Fibroblast of skin of abdomen (primary cell): ENCODE results near the gene MXD3.
A peak's percentile ranks its signal among the peaks of the same experiment; 100 is the strongest.

Experiments used
- DNase-seq: peaks from one replicate; pipeline ENCODE4 v3.0.0-alpha.2; 2013

Gene MXD3

GRCh38 chr5:177303121-177303924, 8.4 kb downstream of the MXD3 start, which contains the start of the genes PRELID1 and RAB24:
Gene PRELID1, plus strand, starts transcription at chr5:177303799. Its CDS starts 187 bp downstream, at chr5:177303986.
Gene RAB24, minus strand, starts transcription at chr5:177303719. Its CDS starts 431 bp downstream, at chr5:177303288.
- DNase-seq, result peak; percentile 83

DNA sequence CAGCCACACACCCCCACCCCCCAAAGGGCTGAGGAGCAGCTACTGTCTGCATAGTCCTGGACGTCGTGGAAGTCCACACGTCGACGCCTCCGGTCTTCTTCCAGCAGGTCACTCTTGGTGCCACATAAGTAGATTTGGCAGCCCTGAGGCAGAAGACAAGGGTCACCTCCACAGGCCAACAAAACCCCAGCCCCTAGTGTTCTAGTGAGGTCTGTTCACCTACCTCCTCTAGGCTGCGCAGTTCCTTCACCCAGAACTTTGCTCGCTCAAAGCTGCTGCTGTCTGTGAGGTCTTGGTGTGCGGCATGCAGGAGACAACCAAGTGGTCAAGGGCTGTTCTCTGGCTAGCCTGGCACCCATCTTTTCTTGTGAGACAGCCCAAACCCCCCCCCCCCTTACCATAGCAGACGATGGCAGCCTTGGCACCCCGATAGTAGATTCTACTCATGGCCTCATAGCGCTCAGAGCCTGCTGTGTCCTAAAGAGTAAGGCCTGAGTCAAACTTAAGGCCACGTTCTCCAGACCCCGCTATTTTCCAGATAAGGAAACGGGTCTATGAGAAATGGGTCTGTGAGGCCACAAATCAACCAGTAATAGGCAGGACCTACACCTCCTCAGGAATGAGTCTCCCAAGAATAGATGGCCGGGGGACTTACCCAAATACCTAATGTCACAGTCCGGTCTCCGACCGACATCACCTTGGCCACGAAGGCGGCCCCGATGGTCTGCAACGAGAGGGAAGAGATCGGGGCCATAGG, 9.2 kb downstream of the MXD3 start:
- peak; percentile 12 for DNase-seq

DNA sequence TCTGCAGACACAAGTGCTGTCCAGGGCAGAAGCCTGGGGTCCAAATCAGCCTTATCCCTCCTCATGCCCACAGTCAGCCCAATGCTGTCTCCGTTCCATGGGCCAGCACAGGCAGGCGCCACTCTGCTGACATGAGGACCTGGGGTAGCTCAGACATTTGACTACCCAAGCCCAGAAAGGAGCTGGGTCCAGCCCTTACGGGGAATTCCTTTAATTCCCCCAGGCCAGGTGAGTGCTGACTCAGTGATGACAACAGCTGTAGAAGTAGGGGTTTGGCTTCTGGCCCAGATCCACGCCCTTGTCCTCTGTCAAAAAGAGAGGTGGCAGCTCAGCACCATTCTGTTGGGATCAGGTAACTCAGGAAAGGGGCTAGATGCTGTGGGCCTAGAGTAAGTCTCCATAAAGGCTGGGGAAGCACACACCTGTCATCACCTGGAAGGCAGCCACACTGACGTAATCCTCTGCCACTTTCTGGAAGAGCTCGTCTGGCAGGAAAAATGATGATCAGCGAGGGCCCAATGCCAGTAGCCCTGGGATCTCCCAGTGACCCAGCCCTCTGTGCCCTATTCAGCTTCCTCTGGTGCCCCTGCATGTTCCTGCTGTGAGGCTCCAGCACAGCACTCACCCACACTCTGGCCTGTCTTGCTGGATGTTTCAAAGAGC, 10.1 kb downstream of the MXD3 start:
- DNase-seq, result no peak

DNA sequence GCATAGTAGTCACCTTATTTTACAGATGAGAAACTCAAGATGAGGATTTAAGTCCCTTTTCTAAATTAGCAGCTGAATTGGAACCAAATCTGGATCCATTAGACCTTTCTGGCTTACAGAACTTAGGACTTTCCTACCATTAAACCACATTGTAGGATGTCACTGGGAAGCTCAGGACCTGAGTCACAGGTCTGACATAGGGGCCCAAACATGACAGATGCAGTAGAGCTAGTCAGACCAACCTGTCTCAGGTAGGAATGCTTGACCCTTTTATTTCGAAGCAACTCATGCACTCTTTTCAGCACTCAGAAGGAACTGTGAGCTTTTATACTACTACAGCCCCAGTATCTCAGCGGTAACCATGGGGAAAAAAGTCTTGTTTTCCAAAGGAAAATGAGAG, 10.7 kb downstream of the MXD3 start:
- no peak for DNase-seq

DNA sequence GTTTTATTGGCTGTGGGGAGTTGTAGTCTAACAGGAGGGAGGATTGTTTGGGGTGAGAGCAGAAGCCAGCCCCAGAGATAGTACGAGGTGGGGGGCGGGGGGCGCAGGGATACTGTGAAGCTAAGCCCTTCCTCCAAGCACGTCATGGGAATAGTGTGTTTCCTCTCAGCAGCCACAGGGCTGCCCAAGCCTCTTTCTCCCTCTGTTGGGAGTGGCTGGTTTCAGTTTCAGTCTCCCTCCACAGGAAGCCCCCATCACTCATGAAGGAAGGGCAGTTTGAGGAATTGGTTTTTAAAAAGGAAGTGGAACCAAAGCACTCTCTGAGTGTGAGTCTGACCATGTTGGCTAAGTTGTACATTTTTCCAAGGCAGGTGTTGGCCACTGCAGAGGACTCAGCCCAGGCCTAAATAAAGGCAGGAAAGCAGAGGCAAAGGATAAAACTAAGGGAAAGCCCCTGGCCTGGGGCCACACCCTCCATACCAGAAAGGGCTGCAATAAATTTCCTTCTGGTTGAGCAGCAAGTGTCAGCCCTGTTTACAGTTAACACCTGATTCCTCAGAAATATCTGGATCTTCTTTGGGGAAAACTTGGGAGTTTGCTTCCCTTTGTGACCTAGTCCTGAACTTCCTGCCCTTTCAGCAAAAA, 11.3 kb downstream of the MXD3 start:
- peak; percentile 67 for DNase-seq

DNA sequence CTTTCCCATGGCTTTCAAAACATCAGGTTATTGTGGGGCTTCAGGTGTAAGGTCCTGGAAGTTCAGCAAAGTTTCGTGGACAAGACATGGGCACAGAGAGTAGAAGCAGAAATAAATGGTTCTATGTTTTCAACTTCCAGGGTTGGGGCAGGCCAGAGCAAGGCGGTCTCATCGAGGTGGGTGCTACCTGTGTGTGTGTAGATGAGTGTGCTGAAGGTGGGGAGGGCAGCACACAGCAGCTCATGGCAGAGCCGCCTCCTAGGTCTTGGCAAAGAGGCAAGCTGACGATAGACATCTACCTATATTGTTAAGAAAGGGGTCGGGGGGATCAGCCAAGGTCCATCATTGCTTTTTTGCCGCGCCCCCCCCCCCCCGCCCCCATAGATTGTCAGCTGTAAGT, 12.0 kb downstream of the MXD3 start:
- no peak for DNase-seq

- no peak for DNase-seq
These were observed 13.8 kb downstream of the MXD3 start for GRCh38 chr5:177297922-177298321.

GRCh38 chr5:177296581-177296980, 15.1 kb downstream of the MXD3 start:
- DNase-seq, result no peak

- no peak for DNase-seq
These were observed 15.8 kb downstream of the MXD3 start for GRCh38 chr5:177295924-177296323.

- no peak for DNase-seq
These were observed 17.1 kb downstream of the MXD3 start for GRCh38 chr5:177294632-177295031.

DNA sequence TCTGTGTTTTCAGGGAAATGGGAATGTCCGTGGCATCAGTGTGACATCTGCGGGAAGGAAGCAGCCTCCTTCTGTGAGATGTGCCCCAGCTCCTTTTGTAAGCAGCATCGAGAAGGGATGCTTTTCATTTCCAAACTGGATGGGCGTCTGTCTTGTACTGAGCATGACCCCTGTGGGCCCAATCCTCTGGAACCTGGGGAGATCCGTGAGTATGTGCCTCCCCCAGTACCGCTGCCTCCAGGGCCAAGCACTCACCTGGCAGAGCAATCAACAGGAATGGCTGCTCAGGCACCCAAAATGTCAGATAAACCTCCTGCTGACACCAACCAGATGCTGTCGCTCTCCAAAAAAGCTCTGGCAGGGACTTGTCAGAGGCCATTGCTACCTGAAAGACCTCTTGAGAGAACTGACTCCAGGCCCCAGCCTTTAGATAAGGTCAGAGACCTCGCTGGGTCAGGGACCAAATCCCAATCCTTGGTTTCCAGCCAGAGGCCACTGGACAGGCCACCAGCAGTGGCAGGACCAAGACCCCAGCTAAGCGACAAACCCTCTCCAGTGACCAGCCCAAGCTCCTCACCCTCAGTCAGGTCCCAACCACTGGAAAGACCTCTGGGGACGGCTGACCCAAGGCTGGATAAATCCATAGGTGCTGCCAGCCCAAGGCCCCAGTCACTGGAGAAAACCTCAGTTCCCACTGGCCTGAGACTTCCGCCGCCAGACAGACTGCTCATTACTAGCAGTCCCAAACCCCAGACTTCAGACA, 17.7 kb downstream of the MXD3 start:
- DNase-seq, result no peak

DNA sequence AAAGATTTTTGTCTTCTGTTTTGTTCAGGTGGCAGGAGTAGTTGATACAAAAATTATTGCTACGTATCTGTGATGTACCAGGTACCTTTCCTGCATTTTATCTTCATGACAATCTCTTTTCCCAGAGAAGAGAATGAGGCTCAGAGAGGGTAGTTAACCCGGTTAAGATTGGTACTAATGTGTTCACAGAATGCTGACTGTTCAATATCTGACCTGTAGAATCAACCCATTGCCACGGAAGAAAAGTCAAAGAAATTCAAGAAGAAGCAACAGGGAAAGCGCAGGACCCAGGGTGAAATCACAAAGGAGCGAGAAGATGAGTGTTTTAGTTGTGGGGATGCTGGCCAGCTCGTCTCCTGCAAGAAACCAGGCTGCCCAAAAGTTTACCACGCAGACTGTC, 20.0 kb downstream of the MXD3 start:
- DNase-seq, result no peak

DNA sequence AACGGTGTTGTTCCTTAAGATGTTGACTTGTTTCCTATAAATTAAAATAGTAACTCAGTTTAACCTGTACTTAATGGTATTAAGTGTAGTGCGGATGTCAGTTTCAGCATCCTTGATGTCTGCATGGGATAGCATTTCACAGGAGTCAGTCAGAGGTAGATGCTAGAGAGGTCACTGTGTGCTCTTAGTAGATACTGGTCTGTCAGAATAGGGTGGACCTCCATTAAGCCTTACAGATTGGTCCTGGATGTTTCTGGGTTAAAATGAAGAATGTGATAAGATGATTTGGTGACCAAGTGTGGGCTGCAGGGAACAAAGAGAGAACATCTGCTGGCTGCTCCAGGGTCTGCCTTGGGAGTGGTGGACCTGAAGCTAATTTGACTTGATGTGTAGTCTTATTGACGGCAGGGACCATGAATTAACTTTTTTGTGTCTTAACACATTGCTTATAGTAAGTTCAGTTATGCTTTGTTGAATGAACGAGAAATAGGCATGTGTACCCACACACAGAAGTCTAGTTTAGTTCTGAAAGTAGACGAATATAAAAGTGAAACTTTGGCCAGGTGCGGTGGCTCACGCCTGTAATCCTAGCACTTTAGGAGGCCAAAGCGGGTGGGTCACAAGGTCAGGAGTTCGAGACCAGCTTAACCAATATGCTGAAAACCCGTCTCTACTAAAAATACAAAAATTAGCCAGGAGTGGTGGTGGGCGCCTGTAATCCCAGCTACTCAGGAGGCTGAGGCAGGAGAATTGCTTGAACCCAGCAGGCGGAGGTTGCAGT, 20.7 kb downstream of the MXD3 start:
- no peak for DNase-seq

- DNase-seq, result no peak
These were observed 23.5 kb downstream of the MXD3 start for GRCh38 chr5:177288191-177288590.

GRCh38 chr5:177276886-177277285, 34.8 kb downstream of the MXD3 start:
- no peak for DNase-seq

DNA sequence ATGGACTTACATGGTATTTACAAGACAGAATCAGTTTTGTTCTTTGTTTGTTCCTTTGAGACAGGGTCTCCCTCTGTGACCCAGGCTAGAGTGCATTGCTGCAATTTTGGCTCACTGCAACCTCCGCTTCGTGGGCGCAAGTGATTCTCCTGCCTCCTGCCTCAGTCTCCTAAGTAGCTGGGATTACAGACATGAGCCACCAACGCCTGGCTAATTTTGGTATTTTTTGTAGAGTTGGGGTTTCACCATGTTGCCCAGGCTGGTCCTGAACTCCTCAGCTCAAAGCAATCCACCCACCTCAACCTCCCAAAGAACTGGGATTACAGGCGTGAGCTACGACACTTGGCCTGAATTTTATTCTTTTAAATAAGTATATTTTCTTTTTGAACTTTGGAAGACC, 35.8 kb downstream of the MXD3 start:
- no peak for DNase-seq

DNA sequence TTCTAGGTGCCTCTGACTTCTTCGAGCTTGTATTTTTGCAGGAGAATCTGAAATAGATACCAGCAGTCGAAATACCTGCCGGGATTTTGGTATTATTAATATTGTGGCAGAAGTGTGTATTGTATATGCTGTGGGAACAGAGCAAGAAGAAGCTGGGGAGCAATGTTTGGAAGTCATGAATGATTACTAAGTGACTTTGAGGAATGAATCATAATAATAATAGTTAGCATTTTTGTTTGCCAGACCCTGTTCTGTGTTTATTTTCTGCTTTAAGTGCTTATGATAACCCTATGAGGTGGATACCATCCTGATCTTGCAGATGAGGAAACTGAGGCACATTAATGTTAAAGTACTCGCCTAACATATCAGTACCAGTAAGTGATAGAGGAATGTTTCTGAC, 40.6 kb downstream of the MXD3 start:
- no peak for DNase-seq

GRCh38 chr5:177270653-177271052, 41.0 kb downstream of the MXD3 start:
- DNase-seq, result no peak

- DNase-seq, result no peak
These were observed 41.7 kb downstream of the MXD3 start for GRCh38 chr5:177269976-177270375.

GRCh38 chr5:177269232-177269895, 42.3 kb downstream of the MXD3 start:
- DNase-seq, result no peak

DNA sequence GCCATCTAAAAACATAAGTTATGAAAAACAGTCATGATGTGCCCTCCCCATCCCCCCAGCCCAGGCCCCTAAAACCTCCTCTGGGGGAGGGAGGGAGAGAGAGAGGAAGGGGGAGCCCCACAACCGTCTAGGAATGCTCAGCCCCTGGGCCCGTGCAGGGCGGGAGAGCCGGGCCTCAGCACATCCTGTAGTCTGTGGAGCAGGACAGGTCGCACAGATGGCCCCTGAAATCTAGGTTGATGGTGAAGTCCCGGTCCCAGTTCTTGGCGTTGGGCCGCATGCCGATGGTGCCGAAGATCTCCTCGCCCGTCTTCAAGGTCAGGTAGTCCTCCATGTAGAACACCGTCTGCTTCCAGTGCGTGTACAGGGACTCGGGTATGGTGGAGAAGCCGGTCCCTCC, 46.3 kb downstream of the MXD3 start:
- no peak for DNase-seq
